Measurements from ENCODE around the gene CLEC4M.

DNA sequence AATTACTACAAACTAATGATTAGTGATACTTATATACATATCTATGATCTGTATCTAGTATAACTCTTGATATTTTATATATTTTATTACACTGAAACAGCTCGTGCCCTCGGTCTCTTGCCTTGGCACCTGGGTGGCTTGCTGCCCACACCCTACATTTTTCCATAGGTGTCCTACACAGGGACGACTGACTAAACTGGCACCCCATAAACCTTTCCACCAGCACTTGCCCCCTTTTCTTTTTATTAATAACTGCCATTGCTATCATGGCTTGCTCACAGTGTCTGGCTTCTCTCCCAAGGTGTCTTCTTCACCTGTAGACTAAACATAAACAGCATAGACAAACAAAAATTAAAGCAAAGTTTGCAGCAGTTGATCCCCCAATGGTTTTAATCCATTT, 30.4 kb downstream of the CLEC4M start:
- TF ChIP-seq, protein P1, sequence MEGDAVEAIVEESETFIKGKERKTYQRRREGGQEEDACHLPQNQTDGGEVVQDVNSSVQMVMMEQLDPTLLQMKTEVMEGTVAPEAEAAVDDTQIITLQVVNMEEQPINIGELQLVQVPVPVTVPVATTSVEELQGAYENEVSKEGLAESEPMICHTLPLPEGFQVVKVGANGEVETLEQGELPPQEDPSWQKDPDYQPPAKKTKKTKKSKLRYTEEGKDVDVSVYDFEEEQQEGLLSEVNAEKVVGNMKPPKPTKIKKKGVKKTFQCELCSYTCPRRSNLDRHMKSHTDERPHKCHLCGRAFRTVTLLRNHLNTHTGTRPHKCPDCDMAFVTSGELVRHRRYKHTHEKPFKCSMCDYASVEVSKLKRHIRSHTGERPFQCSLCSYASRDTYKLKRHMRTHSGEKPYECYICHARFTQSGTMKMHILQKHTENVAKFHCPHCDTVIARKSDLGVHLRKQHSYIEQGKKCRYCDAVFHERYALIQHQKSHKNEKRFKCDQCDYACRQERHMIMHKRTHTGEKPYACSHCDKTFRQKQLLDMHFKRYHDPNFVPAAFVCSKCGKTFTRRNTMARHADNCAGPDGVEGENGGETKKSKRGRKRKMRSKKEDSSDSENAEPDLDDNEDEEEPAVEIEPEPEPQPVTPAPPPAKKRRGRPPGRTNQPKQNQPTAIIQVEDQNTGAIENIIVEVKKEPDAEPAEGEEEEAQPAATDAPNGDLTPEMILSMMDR (IDR thresholded peaks at IDR 0.05), result no peak
- no peak for TF ChIP-seq EZH2 (IDR thresholded peaks at IDR 0.05)

Measured in neural progenitor cell (in vitro differentiated cells).